Measurements from ENCODE around the gene SLC7A8.

SLC7A8 gene

DNA sequence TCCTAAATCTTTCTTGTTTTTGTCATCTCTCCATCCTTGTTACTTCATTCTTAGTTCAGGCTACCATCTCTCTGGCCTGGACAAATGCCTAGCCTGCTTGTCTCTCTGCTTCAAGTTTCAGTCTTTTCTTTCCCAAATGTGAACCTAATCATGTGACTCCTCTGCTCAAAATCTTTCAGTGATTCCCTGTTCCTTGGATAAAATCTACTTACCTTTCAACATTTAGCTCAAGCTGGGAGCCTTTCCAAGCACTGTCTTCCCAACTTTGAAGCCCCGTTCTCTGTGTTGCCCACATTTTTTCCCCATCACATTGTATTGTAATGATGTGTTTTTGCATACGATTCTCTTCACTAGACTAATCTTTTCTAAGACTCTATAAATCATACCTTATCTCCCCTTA lies 24.7 kb downstream of the SLC7A8 start:
- no peak overlapping the region for H3K4me3 ChIP-seq (ENCODE audit: low read length)
- no peaks in the 10 kb centered on the region for H4K20me1 ChIP-seq (ENCODE audit: control insufficient read depth, insufficient read depth, low read depth, low read length)
- H3K36me3 ChIP-seq (ENCODE audit: control insufficient read depth, low read length) = no peaks in the 10 kb centered on the region
- no peak overlapping the region for H3K27ac ChIP-seq (ENCODE audit: low read depth, low read length)
- H3K79me2 ChIP-seq (ENCODE audit: control insufficient read depth, low read length) = no peaks in the 10 kb centered on the region
- no peaks in the 10 kb centered on the region for H3K9me2 ChIP-seq (replicated peaks; ENCODE audit: control insufficient read depth, low read length)
- no peak for TF ChIP-seq EZH2phosphoT487 (IDR thresholded peaks at IDR 0.05; ENCODE audit: borderline replicate concordance, low read length)
- TF ChIP-seq, protein P1, sequence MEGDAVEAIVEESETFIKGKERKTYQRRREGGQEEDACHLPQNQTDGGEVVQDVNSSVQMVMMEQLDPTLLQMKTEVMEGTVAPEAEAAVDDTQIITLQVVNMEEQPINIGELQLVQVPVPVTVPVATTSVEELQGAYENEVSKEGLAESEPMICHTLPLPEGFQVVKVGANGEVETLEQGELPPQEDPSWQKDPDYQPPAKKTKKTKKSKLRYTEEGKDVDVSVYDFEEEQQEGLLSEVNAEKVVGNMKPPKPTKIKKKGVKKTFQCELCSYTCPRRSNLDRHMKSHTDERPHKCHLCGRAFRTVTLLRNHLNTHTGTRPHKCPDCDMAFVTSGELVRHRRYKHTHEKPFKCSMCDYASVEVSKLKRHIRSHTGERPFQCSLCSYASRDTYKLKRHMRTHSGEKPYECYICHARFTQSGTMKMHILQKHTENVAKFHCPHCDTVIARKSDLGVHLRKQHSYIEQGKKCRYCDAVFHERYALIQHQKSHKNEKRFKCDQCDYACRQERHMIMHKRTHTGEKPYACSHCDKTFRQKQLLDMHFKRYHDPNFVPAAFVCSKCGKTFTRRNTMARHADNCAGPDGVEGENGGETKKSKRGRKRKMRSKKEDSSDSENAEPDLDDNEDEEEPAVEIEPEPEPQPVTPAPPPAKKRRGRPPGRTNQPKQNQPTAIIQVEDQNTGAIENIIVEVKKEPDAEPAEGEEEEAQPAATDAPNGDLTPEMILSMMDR (IDR thresholded peaks at IDR 0.05; ENCODE audit: low read depth, low read length, poor library complexity, severe bottlenecking) = no peak
- no peaks in the 10 kb centered on the region for H3K9me3 ChIP-seq (ENCODE audit: control insufficient read depth, insufficient read depth, low read length)
- no peak overlapping the region for H3K4me2 ChIP-seq (ENCODE audit: low read length)
- H3K27me3 ChIP-seq (ENCODE audit: control insufficient read depth, low read length) = peaks cover 3% of the 10 kb centered on the region; the same call in 1 of the 2 replicates
- no peaks in the 10 kb centered on the region for H3F3A ChIP-seq (ENCODE audit: control insufficient read depth, insufficient read depth)
- H3K4me1 ChIP-seq (ENCODE audit: control insufficient read depth, low read length) = no peaks in the 10 kb centered on the region

GRCh38 chr14:23154964-23155587 lies 28.4 kb downstream of the SLC7A8 start:
- H3K27me3 ChIP-seq (ENCODE audit: control insufficient read depth, low read length) = 0 out of 2 replicates have a peak, but pooled peaks cover 8% of the 10 kb centered on the region
- H3K9me2 ChIP-seq (replicated peaks; ENCODE audit: control insufficient read depth, low read length) = no peaks in the 10 kb centered on the region
- TF ChIP-seq, protein P1 (IDR thresholded peaks at IDR 0.05; ENCODE audit: low read depth, low read length, poor library complexity, severe bottlenecking) = no peak
- TF ChIP-seq EZH2phosphoT487 (IDR thresholded peaks at IDR 0.05; ENCODE audit: borderline replicate concordance, low read length) = no peak
- H3F3A ChIP-seq (ENCODE audit: control insufficient read depth, insufficient read depth) = no peaks in the 10 kb centered on the region
- no peaks in the 10 kb centered on the region for H3K79me2 ChIP-seq (ENCODE audit: control insufficient read depth, low read length)
- H3K27ac ChIP-seq (ENCODE audit: low read depth, low read length) = no peak overlapping the region
- no peak overlapping the region for H3K4me3 ChIP-seq (ENCODE audit: low read length)
- H4K20me1 ChIP-seq (ENCODE audit: control insufficient read depth, insufficient read depth, low read depth, low read length) = no peaks in the 10 kb centered on the region
- H3K9me3 ChIP-seq (ENCODE audit: control insufficient read depth, insufficient read depth, low read length) = no peaks in the 10 kb centered on the region
- no peaks in the 10 kb centered on the region for H3K36me3 ChIP-seq (ENCODE audit: control insufficient read depth, low read length)
- H3K4me1 ChIP-seq (ENCODE audit: control insufficient read depth, low read length) = no peaks in the 10 kb centered on the region
- no peak overlapping the region for H3K4me2 ChIP-seq (ENCODE audit: low read length)

DNA sequence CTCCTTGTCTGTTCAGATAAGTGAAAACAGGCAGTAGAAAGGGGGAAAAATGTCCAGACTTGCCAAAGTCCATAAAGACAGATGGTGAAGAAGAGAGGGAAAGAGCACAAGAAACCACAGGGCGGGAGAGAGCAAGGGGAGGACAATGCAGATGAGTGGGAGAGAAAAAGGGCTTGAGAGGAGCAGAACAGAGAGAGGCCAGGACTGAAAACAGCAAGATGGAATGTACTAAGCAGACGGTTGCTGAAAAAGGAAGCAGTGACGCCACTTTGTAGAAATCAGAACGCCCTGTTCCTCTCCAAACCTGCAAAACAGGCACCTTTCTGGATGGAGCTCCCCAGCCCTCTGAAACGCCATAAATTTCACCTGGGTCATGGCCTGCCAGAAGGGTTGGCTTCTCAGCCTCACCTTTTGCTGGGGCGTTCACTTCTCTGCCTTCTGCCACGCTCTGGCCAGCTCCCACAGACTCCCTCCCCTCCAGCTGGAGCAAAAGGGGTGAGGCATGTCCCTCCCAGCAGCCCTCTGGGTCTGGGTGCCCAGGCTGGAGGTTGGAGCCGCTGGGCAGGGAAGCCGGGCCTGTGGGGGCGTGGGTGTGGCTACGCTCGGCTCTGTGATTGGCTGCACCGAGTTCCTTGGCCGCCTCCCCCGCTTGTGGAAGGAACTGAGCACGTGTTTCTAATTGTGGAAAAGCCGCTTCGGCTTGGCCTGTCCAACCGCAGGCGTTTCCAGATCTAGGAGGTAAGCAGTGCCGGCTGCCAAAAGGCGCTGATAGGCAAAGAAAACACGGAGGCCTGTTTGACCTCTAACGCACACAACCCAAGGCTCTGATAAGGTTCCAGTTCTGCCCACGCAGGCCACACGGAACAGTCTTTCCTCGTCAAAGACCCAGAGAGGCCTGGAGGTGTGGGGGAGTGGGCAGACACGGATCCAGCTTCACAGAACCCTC lies 29.3 kb downstream of the SLC7A8 start:
- H4K20me1 ChIP-seq (ENCODE audit: control insufficient read depth, insufficient read depth, low read depth, low read length) = no peaks in the 10 kb centered on the region
- H3K27me3 ChIP-seq (ENCODE audit: control insufficient read depth, low read length) = 0 out of 2 replicates have a peak, but pooled peaks cover 8% of the 10 kb centered on the region
- no peaks in the 10 kb centered on the region for H3K36me3 ChIP-seq (ENCODE audit: control insufficient read depth, low read length)
- H3K9me2 ChIP-seq (replicated peaks; ENCODE audit: control insufficient read depth, low read length) = no peaks in the 10 kb centered on the region
- no peak overlapping the region for H3K4me2 ChIP-seq (ENCODE audit: low read length)
- no peaks in the 10 kb centered on the region for H3K9me3 ChIP-seq (ENCODE audit: control insufficient read depth, insufficient read depth, low read length)
- H3F3A ChIP-seq (ENCODE audit: control insufficient read depth, insufficient read depth) = no peaks in the 10 kb centered on the region
- no peaks in the 10 kb centered on the region for H3K79me2 ChIP-seq (ENCODE audit: control insufficient read depth, low read length)
- no peak overlapping the region for H3K4me3 ChIP-seq (ENCODE audit: low read length)
- TF ChIP-seq, protein P1 (IDR thresholded peaks at IDR 0.05; ENCODE audit: low read depth, low read length, poor library complexity, severe bottlenecking) = no peak
- no peak for TF ChIP-seq EZH2phosphoT487 (IDR thresholded peaks at IDR 0.05; ENCODE audit: borderline replicate concordance, low read length)
- no peaks in the 10 kb centered on the region for H3K4me1 ChIP-seq (ENCODE audit: control insufficient read depth, low read length)
- H3K27ac ChIP-seq (ENCODE audit: low read depth, low read length) = no peak overlapping the region

All from DOHH2 (cell line).